ENCODE measurements around the gene B4GALT1. TPM values are rescaled to one million over a fixed set of nuclear protein-coding genes. Genes with fewer than 3 reads are reported as not detected.
"Not testable (repeated sequence)": the region's sequence is repeated elsewhere in the genome, so short reads cannot be mapped to it uniquely, and the experiment has no call there.

Gene B4GALT1
- total and polyA plus RNA-seq, 7 donors = 20.3 to 107 (median 25.5) TPM

DNA sequence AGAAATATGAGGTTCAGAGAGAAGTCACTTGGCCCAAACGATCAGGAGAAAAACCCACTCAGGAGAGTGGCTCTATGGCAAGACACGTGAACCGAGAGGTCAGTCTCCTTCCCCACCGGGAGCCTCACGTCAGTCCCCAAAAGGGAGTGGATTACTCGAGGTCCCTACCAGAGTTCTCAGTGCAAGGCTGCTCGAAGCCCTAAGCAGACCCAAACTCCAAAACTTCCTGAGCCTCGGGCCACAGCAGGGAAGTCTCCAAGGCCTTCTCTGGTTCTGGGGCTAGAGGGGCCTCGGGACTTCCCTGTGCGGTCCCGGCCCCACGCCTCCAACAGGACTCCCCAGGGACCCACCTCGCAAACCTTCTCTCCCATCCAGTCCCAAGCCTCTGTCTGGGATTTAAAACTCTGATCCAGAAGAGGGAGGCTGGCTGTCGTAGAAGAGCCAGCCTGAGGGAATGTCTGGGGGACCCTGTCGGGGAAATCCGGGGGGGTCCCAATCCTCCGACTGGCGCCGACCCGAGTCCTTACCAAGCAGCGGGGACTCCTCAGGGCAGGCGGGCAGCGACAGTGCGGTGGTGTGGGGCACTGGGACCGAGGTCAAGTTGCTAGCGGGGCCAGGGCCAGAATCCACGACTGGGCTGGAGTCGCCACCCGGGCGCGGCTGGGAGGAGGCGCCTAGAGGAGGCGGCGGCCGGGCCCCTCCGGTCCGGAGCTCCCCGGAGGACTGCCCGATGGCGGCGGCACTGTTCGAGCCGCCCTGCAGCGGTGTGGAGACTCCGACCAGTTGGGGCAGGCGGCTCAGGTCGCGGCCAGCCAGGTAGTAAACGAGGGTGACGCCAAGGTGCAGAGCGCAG lies 679 bp downstream of the B4GALT1 start:
- peak; percentile 85 for DNase-seq

DNA sequence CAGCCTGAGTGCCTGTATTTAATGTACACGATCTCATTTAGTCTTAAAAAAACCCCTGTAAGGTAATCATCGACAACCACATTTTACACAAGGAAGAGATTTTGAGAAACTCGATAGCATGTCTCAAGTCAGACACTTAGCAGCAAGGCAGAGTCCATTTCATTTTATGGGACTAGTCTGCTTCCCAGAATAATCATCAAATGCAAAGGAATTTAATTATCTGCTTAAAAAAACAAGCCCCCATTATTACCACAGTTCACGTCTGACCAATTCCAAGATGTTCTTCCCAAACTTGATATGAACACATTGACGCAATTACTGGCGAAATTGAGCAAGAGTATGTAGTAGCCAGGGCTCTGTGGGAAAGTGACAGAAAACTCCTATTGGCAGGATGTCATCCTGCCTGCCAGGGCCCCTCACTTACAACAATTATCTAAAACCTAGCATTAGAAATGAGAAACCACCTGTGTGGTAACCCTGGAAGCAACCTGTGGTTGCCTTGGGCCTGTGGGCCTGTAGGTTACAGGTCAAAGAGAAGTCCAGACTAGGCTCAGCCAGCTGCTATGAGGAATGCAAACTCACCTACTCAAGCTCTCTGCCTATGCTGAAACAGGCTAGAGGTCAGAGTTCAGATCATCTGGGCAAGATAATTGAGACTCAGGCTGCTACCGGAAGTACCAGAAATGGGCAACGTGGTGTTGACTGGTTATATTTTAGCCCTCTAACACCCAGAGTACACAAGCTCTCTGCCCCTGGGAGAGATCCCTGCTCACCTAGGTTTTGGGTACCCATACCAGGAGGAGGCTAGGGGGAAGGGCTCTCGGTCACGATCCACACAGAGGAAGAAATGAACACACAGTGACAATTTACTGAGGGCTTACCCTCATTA lies 1.6 kb downstream of the B4GALT1 start:
- H3K36me3 ChIP-seq = no peaks in the 10 kb centered on the region
- intact Hi-C loops (cut with DNase I) = loop anchor here (5.0 to 10.0 kb wide), 2 partner anchors 88 to 591 kb away; partner anchors contain the start of genes NDUFB6 and SMU1
- no peaks in the 10 kb centered on the region for H3K27me3 ChIP-seq
- H3K27ac ChIP-seq = peak overlapping the region; percentile 83 to 98 (median 92)
- TF ChIP-seq, protein P1, sequence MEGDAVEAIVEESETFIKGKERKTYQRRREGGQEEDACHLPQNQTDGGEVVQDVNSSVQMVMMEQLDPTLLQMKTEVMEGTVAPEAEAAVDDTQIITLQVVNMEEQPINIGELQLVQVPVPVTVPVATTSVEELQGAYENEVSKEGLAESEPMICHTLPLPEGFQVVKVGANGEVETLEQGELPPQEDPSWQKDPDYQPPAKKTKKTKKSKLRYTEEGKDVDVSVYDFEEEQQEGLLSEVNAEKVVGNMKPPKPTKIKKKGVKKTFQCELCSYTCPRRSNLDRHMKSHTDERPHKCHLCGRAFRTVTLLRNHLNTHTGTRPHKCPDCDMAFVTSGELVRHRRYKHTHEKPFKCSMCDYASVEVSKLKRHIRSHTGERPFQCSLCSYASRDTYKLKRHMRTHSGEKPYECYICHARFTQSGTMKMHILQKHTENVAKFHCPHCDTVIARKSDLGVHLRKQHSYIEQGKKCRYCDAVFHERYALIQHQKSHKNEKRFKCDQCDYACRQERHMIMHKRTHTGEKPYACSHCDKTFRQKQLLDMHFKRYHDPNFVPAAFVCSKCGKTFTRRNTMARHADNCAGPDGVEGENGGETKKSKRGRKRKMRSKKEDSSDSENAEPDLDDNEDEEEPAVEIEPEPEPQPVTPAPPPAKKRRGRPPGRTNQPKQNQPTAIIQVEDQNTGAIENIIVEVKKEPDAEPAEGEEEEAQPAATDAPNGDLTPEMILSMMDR (IDR thresholded peaks at IDR 0.05) = no peak
- TF ChIP-seq EP300 (IDR thresholded peaks at IDR 0.05) (no peak), POLR2AphosphoS5 (IDR thresholded peaks at IDR 0.05) (peak; percentile 38 to 72 (median 62))
- peak overlapping the region; percentile 66 to 98 (median 88) for H3K4me3 ChIP-seq
- DNase-seq = peak; percentile 80
- H3K4me1 ChIP-seq = peaks cover 0 to 66% (median 62%) of the 10 kb centered on the region in 4 donors
- 13 to 31% methylated on average over 10 of the region's 10 CpGs for WGBS, 2 donors
- H3K9me3 ChIP-seq = no peaks in the 10 kb centered on the region

More for the DNA sequence above, 679 bp downstream of the B4GALT1 start:
- H3K9me3 ChIP-seq = no peaks in the 10 kb centered on the region
- H3K36me3 ChIP-seq = no peaks in the 10 kb centered on the region
- TF ChIP-seq POLR2A (IDR thresholded peaks at IDR 0.05) (peak in 1 of 2 donors; percentile 15), POLR2AphosphoS5 (IDR thresholded peaks at IDR 0.05) (peak in 1 of 4 donors; percentile 22), EP300 (IDR thresholded peaks at IDR 0.05) (no peak)
- TF ChIP-seq, protein P1 (IDR thresholded peaks at IDR 0.05) = no peak
- H3K4me3 ChIP-seq = peak overlapping the region; percentile 66 to 98 (median 88)
- H3K27ac ChIP-seq = peak overlapping the region; percentile 83 to 98 (median 92)
- 0% methylated on average over 51 of the region's 51 CpGs for WGBS, 2 donors
- peaks cover 0 to 56% (median 53%) of the 10 kb centered on the region in 4 donors for H3K4me1 ChIP-seq
- no peaks in the 10 kb centered on the region for H3K27me3 ChIP-seq
- intact Hi-C loops (cut with DNase I) = loop anchor here (1.0 to 10.0 kb wide), 3 partner anchors 32 to 592 kb away; partner anchors contain the start of genes NDUFB6 and SMU1

DNA sequence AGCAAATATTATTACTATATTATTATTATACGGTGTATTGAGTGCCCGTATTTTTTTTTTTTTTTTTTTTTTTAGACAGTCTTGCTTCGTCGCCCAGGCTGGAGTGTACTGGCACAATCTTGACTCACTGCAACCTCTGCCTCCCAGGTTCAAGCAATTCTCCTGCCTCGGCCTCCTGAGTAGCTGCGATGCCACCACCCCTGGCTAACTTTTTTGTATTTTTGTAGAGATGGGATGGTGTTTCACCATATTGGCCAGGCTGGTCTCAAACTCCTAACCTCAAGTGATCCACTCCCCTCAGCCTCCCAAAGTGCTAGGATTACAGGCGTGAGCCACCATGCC lies 2.2 kb downstream of the B4GALT1 start:
- H3K4me3 ChIP-seq = peak overlapping the region; percentile 66 to 98 (median 88)
- not testable (repeated sequence) for DNase-seq, H3K36me3 ChIP-seq, H3K27me3 ChIP-seq, H3K9me3 ChIP-seq
- intact Hi-C loops (cut with DNase I) = loop anchor here (5.0 to 10.0 kb wide), 2 partner anchors 88 to 590 kb away; partner anchors contain the start of genes NDUFB6 and SMU1
- peak overlapping the region; percentile 83 to 98 (median 92) for H3K27ac ChIP-seq
- H3K4me1 ChIP-seq = peaks cover 0 to 72% (median 68%) of the 10 kb centered on the region in 4 donors
- WGBS, 2 donors = 64 to 75% methylated on average over 7 of the region's 7 CpGs

DNA sequence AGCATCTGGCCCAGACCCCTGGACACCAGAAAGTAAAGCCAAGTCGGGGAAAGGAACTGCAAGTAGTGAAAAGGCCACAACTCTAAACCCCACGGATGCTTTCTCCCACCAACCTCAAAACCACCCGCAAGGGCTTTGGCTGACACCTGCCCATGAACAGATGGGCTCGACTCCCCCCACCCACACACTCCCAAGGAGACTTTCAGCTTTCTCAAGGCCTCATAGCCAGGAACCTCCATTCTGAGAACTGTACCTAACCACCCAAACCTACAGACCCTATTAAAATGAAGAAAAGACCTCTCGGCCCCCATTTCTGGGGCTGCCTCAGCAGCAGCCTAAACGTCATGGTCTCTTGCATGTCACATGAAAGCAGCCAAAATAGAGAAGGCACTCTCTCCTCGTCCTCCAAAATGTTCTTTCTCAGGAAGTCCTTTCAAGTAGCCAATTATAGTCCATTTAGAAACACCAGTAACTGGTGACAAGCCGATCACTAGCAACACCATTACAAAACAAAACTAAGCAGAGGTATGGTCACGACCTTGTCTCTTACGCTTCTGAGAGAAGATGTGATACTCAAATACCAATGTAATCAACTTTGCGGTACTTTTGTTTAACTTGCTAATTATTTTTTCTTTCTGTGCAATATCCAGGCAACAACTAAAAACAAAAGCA lies 2.9 kb downstream of the B4GALT1 start:
- Histone ChIP-seq H3K27ac (peak overlapping the region; percentile 83 to 98 (median 92)), H3K9me3 (no peaks in the 10 kb centered on the region), H3K27me3 (no peaks in the 10 kb centered on the region), H3K4me1 (peaks cover 0 to 78% (median 75%) of the 10 kb centered on the region in 4 donors), H3K4me3 (peak overlapping the region; percentile 66 to 98 (median 88)), H3K36me3 (no peaks in the 10 kb centered on the region)
- intact Hi-C loops (cut with DNase I) = loop anchor here (10.0 kb wide), 1 partner anchor 589 kb away; the partner anchor contains the start of gene NDUFB6
- TF ChIP-seq POLR2AphosphoS5 (IDR thresholded peaks at IDR 0.05) (peak; percentile 11 to 72 (median 40)), EP300 (IDR thresholded peaks at IDR 0.05) (no peak), POLR2A (IDR thresholded peaks at IDR 0.05) (no peak)
- TF ChIP-seq, protein P1 (IDR thresholded peaks at IDR 0.05) = no peak
- 44 to 76% methylated on average over 11 of the region's 11 CpGs for WGBS, 2 donors
- no peak for DNase-seq

All from sigmoid colon (tissue), 7 donors.